Skeletal muscle satellite cell (primary cell): ENCODE results near the gene PARP14.
"Not testable (repeated sequence)": the region's sequence is repeated elsewhere in the genome, so short reads cannot be mapped to it uniquely, and the experiment has no call there.

Experiments used
- H3K27me3 ChIP-seq: 2 replicates; pipeline ENCODE4 v1.7.0; 2013; ENCODE audit warnings: low read length; ENCODE audit not compliant: control insufficient read depth, insufficient read depth
- H3K36me3 ChIP-seq: 2 replicates; pipeline ENCODE4 v1.7.0; 2013; ENCODE audit warnings: mild to moderate bottlenecking, control low read depth, low read length; ENCODE audit not compliant: insufficient read depth
- H3K4me1 ChIP-seq: 2 replicates; pipeline ENCODE4 v1.7.0; 2013; ENCODE audit warnings: low read length; ENCODE audit not compliant: control insufficient read depth, insufficient read depth
- H3K4me2 ChIP-seq: 2 replicates; pipeline ENCODE4 v1.7.0; 2013; ENCODE audit warnings: mild to moderate bottlenecking, low read length
- H3K4me3 ChIP-seq: 2 replicates; pipeline ENCODE4 v1.7.0; 2013; ENCODE audit warnings: low read length
- H3K9ac ChIP-seq: 2 replicates; pipeline ENCODE4 v1.7.0; 2013; ENCODE audit warnings: mild to moderate bottlenecking, low read depth, low read length, moderate library complexity
- H3K9me3 ChIP-seq: replicated peaks from 2 replicates; pipeline ENCODE4 v1.7.0; 2013; ENCODE audit warnings: mild to moderate bottlenecking, control low read depth, low read length

Gene PARP14

DNA sequence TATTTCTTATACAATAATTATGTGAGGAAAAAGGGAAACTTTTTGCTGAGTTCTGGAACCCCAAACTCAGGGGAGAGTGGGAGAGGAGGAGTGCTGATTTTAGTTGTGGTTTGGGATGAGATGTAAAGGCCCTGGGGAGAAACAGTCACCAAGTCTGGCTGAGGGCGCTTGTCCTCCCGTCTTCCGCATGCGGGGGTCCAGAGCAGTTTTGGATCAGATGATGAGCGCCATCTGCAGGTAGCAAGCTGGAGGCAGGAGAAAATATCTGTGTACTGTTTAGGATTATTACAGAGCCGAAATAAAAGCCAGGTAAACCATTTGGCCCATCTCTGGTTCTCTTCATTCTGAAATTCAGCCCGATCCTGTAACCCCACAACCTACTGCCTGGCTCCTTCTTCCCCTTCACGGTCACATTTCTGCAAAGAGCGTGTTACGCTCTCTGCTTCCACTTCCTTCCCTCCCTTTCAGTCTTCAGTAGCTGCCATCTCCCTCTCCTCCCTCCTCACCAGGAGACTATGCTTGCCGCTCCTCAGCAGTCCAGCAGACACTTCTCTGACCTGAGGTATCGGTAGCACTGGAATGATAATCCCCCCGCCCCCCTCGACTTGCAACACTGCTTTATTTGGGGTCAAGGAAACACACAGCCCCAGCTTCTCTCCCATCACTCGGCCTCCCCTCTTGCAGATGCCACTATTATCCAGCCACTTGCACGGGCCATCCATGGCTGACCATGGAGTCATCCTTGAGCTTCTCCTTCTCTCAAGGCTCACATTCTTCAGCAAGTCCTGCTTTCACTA lies 1.4 kb upstream of the PARP14 start:
- H3K4me1 ChIP-seq = peaks cover 32% of the 10 kb centered on the region
- H3K27me3 ChIP-seq = no peaks in the 10 kb centered on the region
- H3K4me3 ChIP-seq = peak overlapping the region; percentile 81
- H3K9me3 ChIP-seq = no peaks in the 10 kb centered on the region
- H3K36me3 ChIP-seq = no peaks in the 10 kb centered on the region
- peak overlapping the region; percentile 86 for H3K4me2 ChIP-seq
- H3K9ac ChIP-seq = peak overlapping the region; percentile 84

DNA sequence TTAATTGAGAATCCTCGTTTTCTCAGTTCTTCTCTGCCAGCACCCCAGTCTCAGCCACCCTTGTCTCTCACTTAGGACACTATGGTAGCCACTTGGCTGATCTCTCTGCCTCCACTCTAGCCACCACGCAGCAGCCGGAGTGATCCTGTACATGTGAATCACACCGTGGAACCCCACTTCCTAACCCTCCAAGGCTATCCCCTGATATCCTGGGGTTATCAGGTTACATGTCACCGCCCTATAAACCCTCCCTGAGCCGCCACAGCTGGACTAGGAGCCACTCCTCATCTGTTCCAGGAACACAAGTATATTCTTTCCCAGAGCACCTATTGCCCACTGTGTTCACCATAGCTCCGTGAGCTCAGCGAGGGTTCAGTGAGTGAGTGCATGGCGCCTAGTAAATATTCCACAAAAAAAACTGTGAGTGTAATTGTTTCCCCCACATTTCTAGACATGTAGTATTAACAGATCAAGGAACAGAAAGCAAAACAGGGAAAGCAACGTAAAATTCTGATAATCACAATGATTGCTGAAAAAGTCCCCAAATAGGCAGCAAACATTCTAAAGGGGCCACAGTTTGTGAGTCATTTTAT lies 661 bp upstream of the PARP14 start:
- Histone ChIP-seq H3K9ac (peak overlapping the region; percentile 84), H3K4me2 (peak overlapping the region; percentile 86), H3K36me3 (no peaks in the 10 kb centered on the region), H3K4me3 (peak overlapping the region; percentile 81), H3K9me3 (no peaks in the 10 kb centered on the region), H3K27me3 (no peaks in the 10 kb centered on the region), H3K4me1 (peaks cover 32% of the 10 kb centered on the region)

DNA sequence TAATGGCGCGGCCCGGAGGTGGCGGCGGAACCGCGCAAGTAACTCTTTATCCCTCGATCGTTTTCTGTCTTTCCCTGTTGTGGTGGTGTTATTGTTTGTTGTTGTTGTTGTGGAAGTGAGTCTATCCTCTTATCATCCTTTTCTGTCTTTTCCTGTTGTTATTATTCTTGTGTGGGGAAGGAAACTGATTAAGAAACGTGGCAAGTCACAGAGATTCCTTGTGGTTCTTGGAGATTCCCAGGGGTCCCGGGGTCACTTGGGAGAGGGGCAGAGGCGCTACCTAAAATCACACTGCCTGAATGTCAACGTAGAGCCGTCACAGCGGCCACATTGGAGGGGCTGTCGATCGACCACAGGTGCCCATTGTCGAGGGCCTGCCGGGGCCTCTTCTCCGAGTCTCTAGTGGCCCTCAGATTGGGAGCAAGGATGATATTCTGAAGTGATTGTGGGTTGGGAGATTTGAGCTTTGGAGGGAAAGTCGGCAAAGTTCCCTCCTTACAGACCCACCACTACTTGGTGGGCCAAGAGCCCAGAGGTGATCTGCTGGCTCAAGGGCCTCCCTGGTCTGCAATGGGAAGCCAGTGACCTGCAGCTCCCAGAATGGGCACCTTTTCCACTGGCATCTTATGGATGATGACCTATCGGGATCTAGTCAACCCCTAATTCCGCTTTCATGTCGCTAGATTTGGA lies 790 bp downstream of the PARP14 start:
- H3K36me3 ChIP-seq = no peaks in the 10 kb centered on the region
- peaks cover 31% of the 10 kb centered on the region for H3K4me1 ChIP-seq
- peak overlapping the region; percentile 81 for H3K4me3 ChIP-seq
- no peaks in the 10 kb centered on the region for H3K9me3 ChIP-seq
- peak overlapping the region; percentile 86 for H3K4me2 ChIP-seq
- no peaks in the 10 kb centered on the region for H3K27me3 ChIP-seq
- peak overlapping the region; percentile 84 for H3K9ac ChIP-seq

DNA sequence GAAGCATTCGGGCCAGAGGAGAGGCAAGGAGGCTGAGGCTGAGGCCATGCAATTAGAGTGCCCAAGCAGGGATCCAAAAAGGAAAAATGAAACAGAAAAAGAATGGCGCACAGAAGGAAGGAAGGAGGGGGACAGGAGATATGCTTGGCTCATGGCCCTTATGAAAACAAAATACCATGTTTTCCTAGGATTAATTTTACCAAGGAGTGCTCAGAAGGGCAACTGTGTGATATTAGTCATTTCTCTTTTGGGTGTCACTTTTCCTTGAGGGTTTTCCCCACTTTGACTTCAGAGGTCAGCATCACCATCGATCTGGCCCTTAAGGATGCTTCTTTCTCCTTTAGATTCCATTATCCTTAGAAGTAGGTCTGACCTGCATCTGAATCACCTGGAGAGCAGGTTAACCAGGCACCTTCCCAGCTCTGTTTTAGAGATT lies 1.4 kb downstream of the PARP14 start:
- Histone ChIP-seq H3K4me1 (peaks cover 25% of the 10 kb centered on the region), H3K4me3 (peak overlapping the region; percentile 81), H3K36me3 (peaks cover under 1% of the 10 kb centered on the region), H3K4me2 (peak overlapping the region; percentile 86), H3K27me3 (no peaks in the 10 kb centered on the region), H3K9ac (no peak overlapping the region), H3K9me3 (no peaks in the 10 kb centered on the region)

DNA sequence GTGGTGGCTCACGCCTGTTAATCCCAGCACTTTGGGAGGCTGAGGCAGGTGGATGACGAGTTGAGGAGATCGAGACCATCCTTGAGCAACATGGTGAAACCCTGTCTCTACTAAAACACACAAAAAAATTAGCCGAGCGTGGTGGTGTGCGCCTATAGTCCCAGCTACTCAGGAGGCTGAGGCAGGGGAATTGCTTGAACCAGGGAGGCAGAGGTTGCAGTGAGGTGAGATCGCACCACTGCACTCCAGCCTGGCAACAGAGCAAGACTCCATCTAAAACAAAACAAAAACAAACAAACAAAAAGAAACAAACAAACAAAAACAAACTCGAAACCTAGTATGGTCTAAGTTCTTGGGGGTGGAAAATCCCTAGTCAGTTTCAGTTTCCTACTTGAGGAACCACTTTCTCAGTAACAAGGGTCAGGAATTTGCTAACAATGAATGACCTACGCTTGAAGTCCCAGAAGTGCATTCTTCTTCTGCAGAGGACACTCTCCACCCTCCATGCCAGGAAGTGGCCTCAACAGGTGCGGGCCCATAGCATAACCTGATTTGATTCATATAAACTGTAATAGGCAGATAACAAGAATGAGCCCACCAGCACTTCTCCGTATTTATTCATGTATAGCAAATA lies 2.3 kb downstream of the PARP14 start:
- H3K4me1 ChIP-seq = peaks cover 24% of the 10 kb centered on the region
- H3K4me3 ChIP-seq, H3K27me3 ChIP-seq, H3K9ac ChIP-seq, H3K36me3 ChIP-seq, H3K9me3 ChIP-seq, H3K4me2 ChIP-seq: not testable (repeated sequence)

DNA sequence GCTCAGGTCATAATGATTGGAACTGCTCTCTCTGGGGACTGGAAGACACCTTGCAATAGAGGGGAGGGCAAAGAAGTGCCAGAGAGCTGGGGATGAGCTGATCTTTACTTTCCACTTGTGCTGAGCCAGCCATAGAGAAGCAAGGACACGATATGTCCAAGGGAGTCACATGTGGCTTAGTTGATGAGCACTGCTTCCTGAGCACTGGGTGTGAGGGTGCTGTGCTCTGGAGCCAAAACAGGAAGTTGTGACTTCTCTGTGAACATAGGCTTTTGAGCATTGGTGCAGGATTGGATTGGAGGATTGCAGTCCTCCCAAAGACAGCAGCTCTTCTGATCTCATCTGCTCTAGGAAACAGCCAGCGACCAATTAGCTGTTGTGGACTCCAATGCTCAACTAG lies 6.7 kb downstream of the PARP14 start:
- Histone ChIP-seq H3K4me3 (no peak overlapping the region), H3K4me2 (no peak overlapping the region), H3K36me3 (peaks cover 4% of the 10 kb centered on the region), H3K9ac (no peak overlapping the region), H3K9me3 (no peaks in the 10 kb centered on the region), H3K27me3 (no peaks in the 10 kb centered on the region), H3K4me1 (peaks cover 6% of the 10 kb centered on the region)

DNA sequence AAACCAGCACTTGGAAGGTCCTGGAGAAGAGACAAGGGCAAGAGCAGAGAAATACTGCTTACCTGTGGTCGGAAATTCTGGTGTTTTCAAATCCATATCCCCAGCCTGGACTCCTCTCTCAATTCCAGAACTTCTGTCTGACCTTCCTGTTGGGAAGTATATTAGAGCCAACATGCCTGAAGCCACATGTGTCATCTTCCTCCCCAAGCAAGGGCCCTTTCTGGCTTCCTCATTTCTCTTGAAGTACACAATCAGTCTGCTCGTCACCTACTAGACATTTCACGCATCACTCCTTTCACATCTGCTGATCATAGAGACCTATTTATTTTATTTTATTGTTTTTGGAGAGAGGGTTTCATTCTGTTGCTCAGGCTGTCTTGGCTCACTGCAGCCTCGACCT lies 8.4 kb downstream of the PARP14 start:
- peaks cover 4% of the 10 kb centered on the region for H3K36me3 ChIP-seq
- H3K9me3 ChIP-seq = no peaks in the 10 kb centered on the region
- no peaks in the 10 kb centered on the region for H3K27me3 ChIP-seq
- H3K4me3 ChIP-seq = no peak overlapping the region
- no peak overlapping the region for H3K4me2 ChIP-seq
- H3K9ac ChIP-seq = no peak overlapping the region
- H3K4me1 ChIP-seq = peaks cover 6% of the 10 kb centered on the region

DNA sequence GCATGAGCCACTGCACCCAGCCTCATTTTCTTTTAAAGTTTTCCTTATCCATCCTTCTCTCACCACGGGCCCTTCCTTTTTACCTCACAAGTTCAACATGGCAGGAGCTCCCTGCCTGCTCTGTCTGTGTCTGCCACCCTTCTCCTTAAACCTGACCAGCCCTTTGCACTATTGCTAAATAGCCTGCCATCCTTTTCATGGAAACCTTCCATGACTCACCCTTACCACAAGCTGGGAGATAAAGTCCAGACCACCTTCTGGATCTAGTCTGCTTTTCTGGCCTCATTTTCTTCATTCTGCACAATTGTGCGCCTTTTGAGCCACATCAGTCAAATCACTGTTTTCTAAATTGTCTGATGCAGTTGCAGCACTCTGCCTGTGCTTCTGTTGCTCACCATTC lies 8.9 kb downstream of the PARP14 start:
- Histone ChIP-seq H3K27me3 (no peaks in the 10 kb centered on the region), H3K36me3 (peaks cover 4% of the 10 kb centered on the region)

DNA sequence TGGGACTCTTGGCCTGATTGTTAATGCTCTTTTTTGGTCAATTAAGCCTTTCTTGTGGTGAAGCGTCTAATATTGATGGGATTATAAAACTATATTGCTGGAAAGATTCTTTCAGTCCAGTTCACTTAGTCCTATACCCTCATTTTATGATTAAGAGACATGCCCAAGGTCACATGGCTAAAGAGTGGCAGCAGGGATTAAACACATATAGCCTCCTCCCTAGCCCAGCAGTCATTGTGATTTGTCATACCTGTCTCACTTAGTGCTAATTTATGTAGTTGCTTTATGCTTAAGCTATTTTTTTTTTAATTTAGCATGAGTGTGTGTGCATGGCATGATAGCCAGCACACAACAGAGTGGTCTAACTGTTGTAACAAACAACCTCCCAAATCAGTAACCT lies 9.5 kb downstream of the PARP14 start:
- Histone ChIP-seq H3K36me3 (peaks cover 4% of the 10 kb centered on the region), H3K9ac (no peak overlapping the region), H3K4me2 (no peak overlapping the region), H3K4me1 (peaks cover 6% of the 10 kb centered on the region), H3K4me3 (no peak overlapping the region), H3K27me3 (no peaks in the 10 kb centered on the region), H3K9me3 (no peaks in the 10 kb centered on the region)

More for the DNA sequence above, 8.9 kb downstream of the PARP14 start:
- no peak overlapping the region for H3K9ac ChIP-seq
- no peak overlapping the region for H3K4me3 ChIP-seq
- H3K4me2 ChIP-seq = no peak overlapping the region
- H3K4me1 ChIP-seq = peaks cover 6% of the 10 kb centered on the region
- no peaks in the 10 kb centered on the region for H3K9me3 ChIP-seq

DNA sequence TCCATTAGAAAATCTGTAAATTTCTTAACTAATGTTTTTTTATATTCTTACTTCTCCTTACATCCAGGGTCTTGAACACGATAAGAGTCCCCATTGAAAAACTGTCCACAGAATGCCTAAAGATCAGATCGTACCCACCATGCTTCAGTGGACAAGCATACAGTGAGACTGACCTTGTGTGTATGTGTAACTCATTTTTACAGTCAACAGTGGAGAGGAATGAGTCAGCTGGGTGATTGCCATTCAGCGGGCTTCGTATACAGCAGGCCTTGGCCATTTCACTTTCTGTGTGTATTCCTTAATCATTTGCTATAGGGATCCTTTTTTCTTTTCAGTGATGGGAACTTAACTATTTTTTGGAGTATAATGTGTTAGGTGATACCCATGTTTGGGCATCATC lies 10.6 kb downstream of the PARP14 start:
- H3K4me1 ChIP-seq = peaks cover 6% of the 10 kb centered on the region
- no peaks in the 10 kb centered on the region for H3K27me3 ChIP-seq
- H3K4me2 ChIP-seq = no peak overlapping the region
- peaks cover 4% of the 10 kb centered on the region for H3K36me3 ChIP-seq
- no peak overlapping the region for H3K9ac ChIP-seq
- H3K9me3 ChIP-seq = no peaks in the 10 kb centered on the region
- no peak overlapping the region for H3K4me3 ChIP-seq

DNA sequence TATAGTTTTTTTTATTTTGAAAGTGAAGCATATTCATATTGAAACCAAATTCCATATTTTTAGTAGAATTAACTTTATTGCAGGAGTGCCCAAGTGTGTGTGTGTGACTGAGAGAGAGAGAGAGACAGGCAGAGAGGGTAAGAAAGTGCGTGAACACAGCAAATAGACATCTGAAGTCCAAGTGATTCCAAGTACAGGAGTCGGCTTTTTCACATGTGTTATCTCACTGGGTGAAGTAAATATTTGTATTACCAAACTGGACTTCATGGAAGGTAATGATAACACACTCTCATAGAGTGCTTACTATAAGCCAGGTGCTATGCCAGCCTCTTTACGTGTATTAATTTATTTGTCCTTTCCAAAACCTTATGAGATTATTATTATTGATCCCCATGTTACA lies 12.0 kb downstream of the PARP14 start:
- peaks cover 6% of the 10 kb centered on the region for H3K4me1 ChIP-seq
- H3K36me3 ChIP-seq = no peaks in the 10 kb centered on the region
- H3K9ac ChIP-seq = no peak overlapping the region
- no peaks in the 10 kb centered on the region for H3K9me3 ChIP-seq
- H3K27me3 ChIP-seq = no peaks in the 10 kb centered on the region
- H3K4me2 ChIP-seq = no peak overlapping the region
- no peak overlapping the region for H3K4me3 ChIP-seq
